AG09309 (cell line): Measurements from ENCODE around the gene IL1R1.

Experiments used
- DNase-seq: peaks from one replicate; pipeline ENCODE4 v3.0.0-alpha.2; 2010; ENCODE audit warnings: low read depth
- H3K4me3 ChIP-seq: 2 replicates; pipeline ENCODE4 v1.5.1; 2011; ENCODE audit warnings: mild to moderate bottlenecking, low read depth, low read length, moderate library complexity; ENCODE audit not compliant: control insufficient read depth
- TF ChIP-seq, protein P1 (sequence below): IDR thresholded peaks from 2 replicates; pipeline ENCODE4 v1.5.1; 2011; ENCODE audit warnings: mild to moderate bottlenecking, low read depth, low read length, inconsistent platforms; ENCODE audit not compliant: insufficient read depth, control insufficient read depth; ENCODE audit errors: missing control alignments

The IL1R1 gene

DNA sequence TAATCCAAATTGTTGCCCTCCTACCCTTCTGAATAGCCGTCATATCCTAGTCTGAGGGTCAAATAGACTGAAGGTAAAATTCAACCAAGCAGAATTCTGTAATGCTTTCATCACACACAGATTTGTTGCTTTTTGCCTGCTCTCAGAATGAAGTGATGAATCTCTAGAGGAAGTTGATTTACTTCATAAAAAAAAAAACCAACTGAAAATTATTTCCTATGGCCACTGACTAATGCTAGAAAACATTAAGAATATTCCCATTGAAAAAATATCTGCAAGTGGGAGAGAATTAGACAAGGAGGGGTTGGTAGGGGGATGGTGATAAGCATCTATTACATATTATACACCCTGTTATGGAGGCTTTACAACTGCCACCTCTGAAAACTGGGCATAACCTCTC, 42.0 kb downstream of the IL1R1 start:
- DNase-seq = no peak
- TF ChIP-seq, protein P1, sequence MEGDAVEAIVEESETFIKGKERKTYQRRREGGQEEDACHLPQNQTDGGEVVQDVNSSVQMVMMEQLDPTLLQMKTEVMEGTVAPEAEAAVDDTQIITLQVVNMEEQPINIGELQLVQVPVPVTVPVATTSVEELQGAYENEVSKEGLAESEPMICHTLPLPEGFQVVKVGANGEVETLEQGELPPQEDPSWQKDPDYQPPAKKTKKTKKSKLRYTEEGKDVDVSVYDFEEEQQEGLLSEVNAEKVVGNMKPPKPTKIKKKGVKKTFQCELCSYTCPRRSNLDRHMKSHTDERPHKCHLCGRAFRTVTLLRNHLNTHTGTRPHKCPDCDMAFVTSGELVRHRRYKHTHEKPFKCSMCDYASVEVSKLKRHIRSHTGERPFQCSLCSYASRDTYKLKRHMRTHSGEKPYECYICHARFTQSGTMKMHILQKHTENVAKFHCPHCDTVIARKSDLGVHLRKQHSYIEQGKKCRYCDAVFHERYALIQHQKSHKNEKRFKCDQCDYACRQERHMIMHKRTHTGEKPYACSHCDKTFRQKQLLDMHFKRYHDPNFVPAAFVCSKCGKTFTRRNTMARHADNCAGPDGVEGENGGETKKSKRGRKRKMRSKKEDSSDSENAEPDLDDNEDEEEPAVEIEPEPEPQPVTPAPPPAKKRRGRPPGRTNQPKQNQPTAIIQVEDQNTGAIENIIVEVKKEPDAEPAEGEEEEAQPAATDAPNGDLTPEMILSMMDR = no peak
- no peak overlapping the region for H3K4me3 ChIP-seq

DNA sequence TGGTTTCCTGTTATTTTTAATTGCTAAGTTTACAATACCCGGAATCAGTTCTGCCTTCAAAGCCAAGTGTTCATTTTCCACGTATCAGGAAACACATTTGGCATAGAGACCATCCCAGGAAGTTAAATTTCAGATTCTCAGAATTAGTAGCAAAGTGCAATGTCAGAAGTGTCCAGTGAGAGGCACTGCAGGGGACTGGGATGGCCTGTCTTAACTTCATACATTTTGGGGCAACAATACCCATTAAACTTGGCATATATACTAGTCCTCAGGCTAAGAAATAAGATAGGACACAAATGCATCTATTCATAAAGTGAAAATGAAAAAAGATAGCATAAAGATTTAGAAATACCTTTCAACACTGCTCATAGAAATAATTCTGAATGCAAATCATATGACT, 42.8 kb downstream of the IL1R1 start:
- TF ChIP-seq, protein P1 = peak; percentile 63
- DNase-seq = no peak
- H3K4me3 ChIP-seq = no peak overlapping the region

DNA sequence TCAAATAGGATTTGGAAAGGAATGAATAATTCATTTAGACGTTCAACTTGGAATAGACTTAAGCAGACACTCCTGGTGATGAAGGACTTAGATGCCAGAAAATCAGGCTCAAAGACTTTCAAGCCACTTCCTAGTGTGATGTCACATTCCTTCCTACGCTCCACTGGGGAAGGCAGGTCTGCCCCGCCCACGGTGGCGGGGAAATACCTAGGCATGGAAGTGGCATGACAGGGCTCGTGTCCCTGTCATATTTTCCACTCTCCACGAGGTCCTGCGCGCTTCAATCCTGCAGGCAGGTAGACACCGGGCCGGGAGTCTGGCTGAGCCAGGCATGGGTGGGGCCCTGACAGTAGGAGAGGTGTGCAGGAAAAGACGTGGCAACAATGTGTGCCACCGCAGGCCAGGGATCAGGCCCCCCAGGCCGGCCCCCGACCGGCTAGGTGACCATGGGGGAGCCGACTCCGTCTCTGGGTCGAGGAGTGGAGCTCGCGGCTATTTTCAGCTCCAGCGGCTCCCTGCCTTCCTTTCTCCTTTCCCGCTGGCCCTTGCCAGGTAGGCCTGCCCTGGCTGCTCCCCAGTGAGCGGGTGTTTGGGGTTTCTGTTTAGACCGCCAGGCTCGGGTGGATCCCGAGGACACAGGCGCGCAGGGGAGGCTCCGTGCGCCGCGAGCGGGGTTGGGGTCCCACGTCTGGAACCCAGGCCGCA, 44.4 kb downstream of the IL1R1 start, which contains the start of gene IL1RL2:
IL1RL2 (plus strand) TSS at position 233 of the 705 bp plus-strand sequence. CDS start 845 bp downstream, outside the sequence.
- H3K4me3 ChIP-seq = peak within 1 kb of the TSS; percentile 61
- TF ChIP-seq, protein P1 = no peak
- DNase-seq = no peak

DNA sequence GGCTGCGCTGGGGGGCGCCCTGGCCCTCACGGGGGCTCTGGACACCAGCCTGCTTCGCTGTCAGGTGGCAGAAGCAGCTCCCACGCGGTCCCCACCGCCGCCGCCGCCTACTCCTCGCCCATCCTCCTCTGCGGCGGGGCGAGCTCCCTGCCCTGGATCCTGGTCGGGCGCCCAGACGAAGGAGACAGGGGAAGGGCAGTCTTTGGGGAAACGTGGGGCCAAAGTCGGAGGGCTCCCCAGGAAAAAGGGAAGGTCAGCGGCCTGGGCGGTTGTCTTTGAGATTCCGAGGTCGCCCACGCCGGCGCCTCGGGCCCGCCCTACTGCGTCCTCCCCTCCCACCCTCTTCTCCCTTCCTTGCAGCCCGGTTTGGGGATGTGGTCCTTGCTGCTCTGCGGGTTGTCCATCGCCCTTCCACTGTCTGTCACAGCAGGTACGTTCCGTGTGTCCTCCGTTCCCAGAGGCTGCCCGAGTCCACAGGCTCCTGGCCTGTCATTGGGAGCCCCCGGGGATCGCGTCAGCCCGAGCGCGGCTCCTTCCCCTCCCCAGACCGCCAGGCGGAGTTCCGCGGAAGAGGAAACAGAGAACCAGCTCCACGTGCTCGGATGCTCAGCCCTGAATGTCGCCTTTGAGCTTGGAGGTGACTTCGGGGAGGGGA, 45.1 kb downstream of the IL1R1 start:
- DNase-seq = no peak
- H3K4me3 ChIP-seq = peak overlapping the region; percentile 61
- TF ChIP-seq, protein P1 = peak; percentile 52

DNA sequence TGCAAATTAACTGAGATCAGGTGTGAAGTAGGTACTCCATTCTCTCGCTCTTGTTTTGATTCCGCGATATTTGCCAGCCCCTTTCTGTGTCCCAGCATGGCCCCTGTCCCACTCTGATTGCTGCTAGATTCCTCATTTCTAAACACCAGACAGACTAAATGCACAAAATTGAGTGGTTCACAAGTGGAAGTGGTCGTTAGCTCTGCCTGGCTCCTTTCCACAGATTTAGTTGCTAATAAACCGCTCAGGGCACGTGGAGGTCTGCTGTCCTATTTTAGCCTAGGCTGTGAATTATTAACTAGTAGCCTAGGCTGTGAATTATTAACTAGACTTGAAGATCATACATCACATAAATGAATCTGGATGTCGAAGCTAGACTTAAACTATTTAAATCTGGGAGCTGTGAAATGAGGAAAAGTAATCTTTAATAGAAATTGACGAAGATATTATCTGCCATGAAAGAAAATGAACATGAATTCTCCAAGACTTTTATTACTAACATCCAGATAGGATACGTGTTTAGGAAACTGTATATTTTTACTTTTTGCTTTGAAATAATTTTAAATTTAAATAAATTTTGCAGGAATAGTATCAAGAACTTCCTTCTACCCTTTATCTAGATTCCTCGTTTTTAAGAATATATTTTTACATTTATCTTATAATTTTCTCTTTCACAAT, 48.0 kb downstream of the IL1R1 start:
- no peak for DNase-seq
- H3K4me3 ChIP-seq = no peak overlapping the region
- TF ChIP-seq, protein P1 = no peak

DNA sequence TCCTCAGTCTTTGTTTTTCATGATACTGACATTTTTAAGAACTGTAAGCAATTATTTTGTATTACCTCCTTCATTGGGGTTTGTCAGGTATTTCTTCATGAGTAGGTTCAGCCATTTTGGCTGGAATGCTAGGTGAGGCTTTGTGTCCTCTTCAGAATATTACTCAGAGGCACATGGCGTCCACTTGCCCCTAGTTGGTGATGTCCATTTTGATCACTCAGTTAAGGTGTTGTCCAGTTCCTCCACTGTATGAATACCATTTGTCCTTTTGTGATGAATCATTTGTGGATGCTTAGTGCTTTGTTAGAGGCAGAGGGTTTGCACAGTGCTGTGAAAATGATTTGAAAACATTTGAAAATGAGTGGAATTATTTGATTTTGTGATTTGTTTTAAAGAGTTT, 49.0 kb downstream of the IL1R1 start:
- H3K4me3 ChIP-seq = no peak overlapping the region
- TF ChIP-seq, protein P1 = no peak
- no peak for DNase-seq
